Neural cell (in vitro differentiated cells): ENCODE measurements around the gene PFN3. TPM values are rescaled to one million over a fixed set of nuclear protein-coding genes. Genes with fewer than 3 reads are reported as not detected.

ENCODE experiments used
- H2AFZ ChIP-seq: fragments of 200-600, 300-800 bp; sonication (generic), shearing (Covaris generic); 2 replicates; pipeline ENCODE4 v1.6.0; 2014; ENCODE audit warnings: low read depth, mild to moderate bottlenecking, antibody characterized with exemption, low read length, moderate library complexity
- H3F3A ChIP-seq: fragments of 200-600 bp; shearing (Covaris generic); 2 replicates; pipeline ENCODE4 v1.6.1; 2016; ENCODE audit warnings: mild to moderate bottlenecking, moderate library complexity, mixed read lengths, antibody characterized with exemption, low read length; ENCODE audit not compliant: insufficient read depth, poor library complexity, severe bottlenecking
- H3K27ac ChIP-seq: fragments of 200-600, 300-800 bp; sonication (generic), shearing (Covaris generic); 2 replicates; pipeline ENCODE4 v1.5.1; 2014; ENCODE audit warnings: mild to moderate bottlenecking, low read length, moderate library complexity
- H3K27me3 ChIP-seq: fragments of 300-800, 200-600 bp; sonication (generic), shearing (Covaris generic); 2 replicates; pipeline ENCODE4 v1.6.0; 2014; ENCODE audit warnings: mild to moderate bottlenecking, low read depth, low read length, moderate library complexity; ENCODE audit not compliant: insufficient read depth
- H3K36me3 ChIP-seq: fragments of 300-800, 200-600 bp; sonication (generic), shearing (Covaris generic); 2 replicates; pipeline ENCODE4 v1.5.1; 2014; ENCODE audit warnings: mild to moderate bottlenecking, antibody characterized with exemption, low read length, moderate library complexity; ENCODE audit not compliant: insufficient read depth
- H3K4me2 ChIP-seq: fragments of 300-800, 200-600 bp; sonication (generic), shearing (Covaris generic); 2 replicates; pipeline ENCODE4 v1.6.0; 2014; ENCODE audit warnings: mild to moderate bottlenecking, low read length
- H3K4me3 ChIP-seq: fragments of 300-800, 200-600 bp; sonication (generic), shearing (Covaris generic); 2 replicates; pipeline ENCODE4 v1.5.1; 2014; ENCODE audit warnings: mild to moderate bottlenecking, low read length, moderate library complexity
- H3K79me2 ChIP-seq: fragments of 200-600 bp; shearing (Covaris generic); replicated peaks from 2 replicates; pipeline ENCODE4 v1.6.0; 2014; ENCODE audit warnings: mild to moderate bottlenecking, low read length, moderate library complexity; ENCODE audit not compliant: insufficient read depth
- H3K9ac ChIP-seq: fragments of 300-800, 200-600 bp; sonication (generic), shearing (Covaris generic); 2 replicates; pipeline ENCODE4 v1.6.1; 2016; ENCODE audit warnings: mild to moderate bottlenecking, low read length, mixed read lengths
- H3K9me2 ChIP-seq: fragments of 200-600 bp; shearing (Covaris generic); 2 replicates; pipeline ENCODE4 v1.6.1; 2016; ENCODE audit warnings: mild to moderate bottlenecking, low read length, mixed read lengths; ENCODE audit not compliant: insufficient read depth
- H3K9me3 ChIP-seq: fragments of 200-600, 300-800 bp; sonication (generic), shearing (Covaris generic); 2 replicates; pipeline ENCODE4 v1.6.1; 2016; ENCODE audit warnings: mild to moderate bottlenecking, mixed run types, low read length, moderate library complexity, mixed read lengths
- H4K20me1 ChIP-seq: fragments of 200-600 bp; shearing (Covaris generic); 2 replicates; pipeline ENCODE4 v1.6.1; 2016; ENCODE audit warnings: mild to moderate bottlenecking, mixed run types; ENCODE audit not compliant: insufficient read depth
- CTCF ChIP-seq: fragments of 450-650 bp; IDR thresholded peaks from 2 replicates; pipeline ENCODE4 v1.5.1; 2014; ENCODE audit warnings: antibody characterized with exemption, mild to moderate bottlenecking, moderate library complexity; ENCODE audit not compliant: poor library complexity, severe bottlenecking
- EP300 ChIP-seq: fragments of 450-650 bp; conservative IDR thresholded peaks from 2 replicates; pipeline ENCODE4 v1.6.1; 2014; ENCODE audit warnings: antibody characterized with exemption, mild to moderate bottlenecking, moderate library complexity; ENCODE audit not compliant: poor library complexity, severe bottlenecking
- EZH2 ChIP-seq: fragments of 200-600, 300-800 bp; shearing (Covaris generic), sonication (generic); IDR thresholded peaks from 2 replicates; pipeline ENCODE4 v1.6.1; 2014; ENCODE audit warnings: antibody characterized with exemption, low read length, borderline replicate concordance, mild to moderate bottlenecking; ENCODE audit not compliant: insufficient read depth, poor library complexity, severe bottlenecking
- MXI1 ChIP-seq: fragments of 450-650 bp; conservative IDR thresholded peaks from 2 replicates; pipeline ENCODE4 v1.6.1; 2014; ENCODE audit warnings: antibody characterized with exemption, mild to moderate bottlenecking; ENCODE audit not compliant: poor library complexity, severe bottlenecking
- POLR2AphosphoS5 ChIP-seq: IDR thresholded peaks from 2 replicates; pipeline ENCODE4 v1.6.1; 2012
- RAD21 ChIP-seq: fragments of 450-650 bp; conservative IDR thresholded peaks from 2 replicates; pipeline ENCODE4 v1.6.1; 2014; ENCODE audit warnings: antibody characterized with exemption, mild to moderate bottlenecking, moderate library complexity
- REST ChIP-seq: IDR thresholded peaks from 2 replicates; pipeline ENCODE4 v1.6.1; 2012; ENCODE audit warnings: borderline replicate concordance
- SMC3 ChIP-seq: fragments of 450-650 bp; conservative IDR thresholded peaks from 2 replicates; pipeline ENCODE4 v1.6.1; 2014; ENCODE audit warnings: antibody characterized with exemption, mild to moderate bottlenecking, moderate library complexity; ENCODE audit not compliant: poor library complexity
- TAF1 ChIP-seq: IDR thresholded peaks from 2 replicates; pipeline ENCODE4 v1.6.1; 2012; ENCODE audit warnings: low read depth
- polyA plus RNA-seq: library from polyadenylated mRNA; depleted of rRNA; stranded (reverse); fragments of >200 nt; gene quantifications from 2 replicates; pipeline ENCODE4 v1.2.3, GENCODE V29; 2014

PFN3 gene
- polyA plus RNA-seq, 1 donor from 2014 or later = not detected

GRCh38 chr5:177412603-177413233 lies 12.3 kb upstream of the PFN3 start:
- H3K79me2 ChIP-seq = no peaks in the 10 kb centered on the region
- H3K36me3 ChIP-seq = no peaks in the 10 kb centered on the region
- H2AFZ ChIP-seq = no peak overlapping the region
- no peaks in the 10 kb centered on the region for H3K27me3 ChIP-seq
- H3K27ac ChIP-seq = no peak overlapping the region
- no peaks in the 10 kb centered on the region for H4K20me1 ChIP-seq
- H3K9ac ChIP-seq = no peak overlapping the region
- no peak overlapping the region for H3K4me2 ChIP-seq
- H3F3A ChIP-seq = no peaks in the 10 kb centered on the region
- no peaks in the 10 kb centered on the region for H3K9me3 ChIP-seq
- no peaks in the 10 kb centered on the region for H3K9me2 ChIP-seq
- no peak overlapping the region for H3K4me3 ChIP-seq
- TF ChIP-seq TAF1 = no peak
- no peak for TF ChIP-seq REST
- no peak for TF ChIP-seq RAD21
- no peak for TF ChIP-seq EP300
- no peak for TF ChIP-seq POLR2AphosphoS5
- no peak for TF ChIP-seq MXI1
- no peak for TF ChIP-seq CTCF
- TF ChIP-seq EZH2 = no peak
- no peak for TF ChIP-seq SMC3

GRCh38 chr5:177410575-177410974 lies 10.1 kb upstream of the PFN3 start:
- H3F3A ChIP-seq = no peaks in the 10 kb centered on the region
- H4K20me1 ChIP-seq = no peaks in the 10 kb centered on the region
- H3K4me3 ChIP-seq = no peak overlapping the region
- H3K9me3 ChIP-seq = no peaks in the 10 kb centered on the region
- no peaks in the 10 kb centered on the region for H3K27me3 ChIP-seq
- no peaks in the 10 kb centered on the region for H3K9me2 ChIP-seq
- no peak overlapping the region for H3K27ac ChIP-seq
- TF ChIP-seq TAF1 (no peak), CTCF (no peak), REST (no peak), EP300 (no peak), SMC3 (no peak), MXI1 (no peak), POLR2AphosphoS5 (no peak)
- no peak overlapping the region for H2AFZ ChIP-seq
- H3K9ac ChIP-seq = no peak overlapping the region
- no peak overlapping the region for H3K4me2 ChIP-seq
- no peaks in the 10 kb centered on the region for H3K36me3 ChIP-seq
- no peaks in the 10 kb centered on the region for H3K79me2 ChIP-seq
